Gastroesophageal sphincter (tissue), 4 donors: ENCODE measurements around the gene FOXK2. TPM values are rescaled to one million over a fixed set of nuclear protein-coding genes. Genes with fewer than 3 reads are reported as not detected.
"Not testable (repeated sequence)": the region's sequence is repeated elsewhere in the genome, so short reads cannot be mapped to it uniquely, and the experiment has no call there.

Experiments used
- ATAC-seq: fragments of 150-250 bp; one replicate; pipeline ENCODE4 v1.9.1; 2016; ENCODE audit warnings: mild to moderate bottlenecking, moderate library complexity
- H3K27ac ChIP-seq, 4 donors: fragments of 200-600 bp; sonication (generic) in 3 of 4; 1 replicate in 3 of 4; 2 replicates in 1 of 4; pipeline ENCODE4 v1.5.1; 2016 to 2019
- H3K27me3 ChIP-seq: fragments of 200-600 bp; sonication (generic); one replicate; pipeline ENCODE4 v1.5.1; 2019
- H3K36me3 ChIP-seq, 2 donors: fragments of 200-600 bp; sonication (generic); one replicate each; pipeline ENCODE4 v1.5.1; 2019; ENCODE audit warnings: control low read depth in 1 of 2
- H3K4me1 ChIP-seq, 3 donors: fragments of 200-600 bp; sonication (generic); 1 replicate in 2 of 3; 2 replicates in 1 of 3; pipeline ENCODE4 v1.5.1; 2016 to 2019; ENCODE audit warnings: control low read depth in 2 of 3
- H3K4me3 ChIP-seq, 2 donors: fragments of 200-600 bp; sonication (generic); one replicate each; pipeline ENCODE4 v1.5.1; 2019; ENCODE audit warnings: mild to moderate bottlenecking in 1 of 2, moderate library complexity in 1 of 2
- H3K9me3 ChIP-seq, 3 donors: fragments of 200-600 bp; sonication (generic); one replicate each; pipeline ENCODE4 v1.5.1; 2017 to 2019; ENCODE audit warnings: control low read depth in 2 of 3
- EP300 ChIP-seq: sonication (generic); formaldehyde crosslinking; IDR thresholded peaks from one replicate; pipeline ENCODE4 v1.6.1; 2017; ENCODE audit warnings: antibody characterized with exemption, mild to moderate bottlenecking
- POLR2A ChIP-seq, 2 donors: fragments of 450-650 bp; IDR thresholded peaks; one replicate each; pipeline ENCODE4 v1.6.1; 2017; ENCODE audit warnings: antibody characterized with exemption in 2 of 2, mild to moderate bottlenecking in 2 of 2, moderate library complexity in 1 of 2
- POLR2AphosphoS5 ChIP-seq: sonication (generic); formaldehyde crosslinking; IDR thresholded peaks from one replicate; pipeline ENCODE4 v1.6.1; 2017; ENCODE audit warnings: antibody characterized with exemption
- WGBS, 2 donors: methylation state at CpG; one replicate each; pipeline ENCODE4 v1.1.5; 2018; ENCODE audit warnings: low coverage in 1 of 2; 5-methylcytosine and 5-hydroxymethylcytosine counted together
- total RNA-seq, 4 donors: library from RNA; depleted of rRNA; stranded (reverse); fragments of >200 nt; gene quantifications; one replicate each; pipeline ENCODE4 v1.1.0, GENCODE V29; 2016
- TF ChIP-seq, protein P1 (sequence below), 4 experiments: fragments of 200-600 bp in 2 of 4; fragments of 450-650 bp in 2 of 4; sonication (generic) in 1 of 4; IDR thresholded peaks; one replicate each; pipeline ENCODE4 v1.5.1; 2017 to 2019; ENCODE audit warnings: antibody characterized with exemption in 4 of 4, mild to moderate bottlenecking in 2 of 4, moderate library complexity in 2 of 4

FOXK2 gene
- total RNA-seq, 4 donors from 2014 or later = 35.1 to 63.4 (median 52.6) TPM

DNA sequence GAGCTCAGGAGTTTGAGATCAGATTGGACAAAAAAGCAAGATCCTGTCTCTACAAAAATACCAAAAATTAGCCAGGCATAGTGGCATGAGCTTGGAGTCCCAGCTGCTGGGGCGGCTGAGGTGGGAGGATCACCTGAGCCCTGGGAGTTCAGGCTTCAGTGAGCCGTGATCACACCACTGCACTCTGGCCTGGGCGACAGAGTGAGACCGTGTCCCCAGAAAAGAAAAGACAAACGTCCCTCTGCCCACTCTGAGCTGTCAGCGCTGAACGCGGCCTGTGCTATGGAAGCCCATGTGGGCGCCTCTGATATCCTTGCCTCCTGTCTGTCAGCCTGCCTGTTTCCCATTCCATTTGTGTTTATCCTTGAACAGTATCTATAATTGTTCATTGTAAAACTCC is 50.7 kb downstream of the FOXK2 start:
- no peaks in the 10 kb centered on the region for H3K9me3 ChIP-seq
- H3K27ac ChIP-seq = no peak overlapping the region
- WGBS, 2 donors = 90 to 95% methylated on average over 6 to 7 of the region's 9 CpGs
- H3K4me3 ChIP-seq = no peak overlapping the region
- peaks cover 0 to 95% of the 10 kb centered on the region in 2 donors for H3K36me3 ChIP-seq
- no peaks in the 10 kb centered on the region for H3K27me3 ChIP-seq
- no peak for ATAC-seq
- peaks cover 0 to 25% (median 7%) of the 10 kb centered on the region in 3 donors for H3K4me1 ChIP-seq
- TF ChIP-seq POLR2A (IDR thresholded peaks at IDR 0.05) (no peak), POLR2AphosphoS5 (no peak), EP300 (no peak)
- TF ChIP-seq, protein P1, sequence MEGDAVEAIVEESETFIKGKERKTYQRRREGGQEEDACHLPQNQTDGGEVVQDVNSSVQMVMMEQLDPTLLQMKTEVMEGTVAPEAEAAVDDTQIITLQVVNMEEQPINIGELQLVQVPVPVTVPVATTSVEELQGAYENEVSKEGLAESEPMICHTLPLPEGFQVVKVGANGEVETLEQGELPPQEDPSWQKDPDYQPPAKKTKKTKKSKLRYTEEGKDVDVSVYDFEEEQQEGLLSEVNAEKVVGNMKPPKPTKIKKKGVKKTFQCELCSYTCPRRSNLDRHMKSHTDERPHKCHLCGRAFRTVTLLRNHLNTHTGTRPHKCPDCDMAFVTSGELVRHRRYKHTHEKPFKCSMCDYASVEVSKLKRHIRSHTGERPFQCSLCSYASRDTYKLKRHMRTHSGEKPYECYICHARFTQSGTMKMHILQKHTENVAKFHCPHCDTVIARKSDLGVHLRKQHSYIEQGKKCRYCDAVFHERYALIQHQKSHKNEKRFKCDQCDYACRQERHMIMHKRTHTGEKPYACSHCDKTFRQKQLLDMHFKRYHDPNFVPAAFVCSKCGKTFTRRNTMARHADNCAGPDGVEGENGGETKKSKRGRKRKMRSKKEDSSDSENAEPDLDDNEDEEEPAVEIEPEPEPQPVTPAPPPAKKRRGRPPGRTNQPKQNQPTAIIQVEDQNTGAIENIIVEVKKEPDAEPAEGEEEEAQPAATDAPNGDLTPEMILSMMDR (IDR thresholded peaks at IDR 0.05) = no peak

DNA sequence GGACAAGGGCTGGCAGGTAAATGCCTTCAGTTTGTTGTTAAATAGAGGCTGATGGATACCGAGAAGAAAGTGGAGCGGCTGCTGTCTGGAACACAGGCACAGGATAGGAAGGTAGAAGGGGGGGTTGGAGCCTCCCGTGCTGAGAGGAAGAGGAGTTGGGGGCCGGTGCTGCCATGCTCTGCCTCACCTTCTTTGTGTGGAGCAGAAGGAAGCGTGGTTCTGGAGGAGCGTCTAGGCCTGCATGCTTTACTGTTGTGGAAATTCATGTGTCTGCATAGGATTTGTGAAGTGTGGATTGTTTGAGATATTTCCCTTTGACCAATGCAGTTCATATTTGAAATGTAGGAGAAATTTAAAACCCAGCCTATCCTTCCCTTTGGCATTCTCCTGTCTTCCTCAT is 52.3 kb downstream of the FOXK2 start:
- TF ChIP-seq POLR2A (IDR thresholded peaks at IDR 0.05) = no peak
- TF ChIP-seq POLR2AphosphoS5 = no peak
- TF ChIP-seq, protein P1 (IDR thresholded peaks at IDR 0.05) = no peak
- TF ChIP-seq EP300 = no peak
- H3K4me3 ChIP-seq = no peak overlapping the region
- peaks cover 0 to 10% (median 0%) of the 10 kb centered on the region in 3 donors for H3K4me1 ChIP-seq
- 78 to 95% methylated on average over 6 of the region's 6 CpGs for WGBS, 2 donors
- H3K27ac ChIP-seq = no peak overlapping the region
- no peaks in the 10 kb centered on the region for H3K27me3 ChIP-seq
- peaks cover 0 to 100% of the 10 kb centered on the region in 2 donors for H3K36me3 ChIP-seq
- no peak for ATAC-seq
- no peaks in the 10 kb centered on the region for H3K9me3 ChIP-seq

DNA sequence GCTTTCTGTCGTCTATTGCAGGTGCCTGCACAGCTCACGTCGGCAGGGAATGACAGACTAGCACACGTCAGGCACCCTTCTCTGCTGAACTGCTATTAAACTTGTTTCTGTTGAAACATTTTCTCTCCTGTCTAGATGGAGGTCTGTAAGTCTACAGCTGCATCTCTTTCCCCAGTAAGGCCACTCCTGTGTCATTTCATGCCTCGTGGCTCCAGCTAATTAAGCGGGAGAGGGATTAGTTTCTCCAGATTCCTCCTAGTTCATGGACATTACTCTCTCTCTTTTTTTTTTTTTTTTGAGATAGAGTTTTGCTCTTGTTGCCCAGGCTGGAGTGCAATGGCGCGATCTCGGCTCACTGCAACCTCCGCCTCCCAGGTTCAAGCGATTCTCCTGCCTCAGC is 54.5 kb downstream of the FOXK2 start:
- peaks cover 0 to 98% of the 10 kb centered on the region in 2 donors for H3K36me3 ChIP-seq
- WGBS, 2 donors = 63 to 85% methylated on average over 5 to 6 of the region's 11 CpGs

DNA sequence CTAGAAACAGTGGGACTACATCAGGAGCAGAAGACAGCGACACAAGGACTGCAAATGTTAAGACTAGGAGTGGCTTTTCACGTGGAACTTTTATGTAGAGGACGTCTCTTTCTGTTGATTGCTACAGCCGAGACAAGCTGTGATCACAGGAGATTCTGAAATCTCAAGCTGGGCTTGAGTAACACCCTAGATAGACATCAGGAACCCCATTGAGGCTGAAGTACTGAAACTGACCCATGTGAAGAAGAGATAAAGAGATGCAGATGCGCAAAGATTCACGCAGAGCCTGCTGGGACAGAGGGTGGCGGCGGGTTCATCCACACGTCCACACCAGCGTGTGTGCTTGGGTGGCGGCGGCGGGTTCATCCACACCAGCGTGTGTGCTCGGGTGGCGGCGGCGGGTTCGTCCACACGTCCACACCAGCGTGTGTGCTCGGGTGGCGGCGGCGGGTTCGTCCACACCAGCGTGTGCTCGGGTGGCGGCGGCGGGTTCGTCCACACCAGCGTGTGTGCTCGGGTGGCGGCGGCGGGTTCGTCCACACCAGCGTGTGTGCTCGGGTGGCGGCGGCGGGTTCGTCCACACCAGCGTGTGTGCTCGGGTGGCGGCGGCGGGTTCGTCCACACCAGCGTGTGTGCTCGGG is 56.2 kb downstream of the FOXK2 start:
- H3K9me3 ChIP-seq, ATAC-seq, H3K4me3 ChIP-seq, H3K27me3 ChIP-seq, H3K27ac ChIP-seq: not testable (repeated sequence)
- 87 to 93% methylated on average over 7 to 18 of the region's 52 CpGs for WGBS, 2 donors
- H3K4me1 ChIP-seq = peaks cover 0 to 14% (median 0%) of the 10 kb centered on the region in 3 donors
- peaks cover 0 to 84% of the 10 kb centered on the region in 2 donors for H3K36me3 ChIP-seq

More for the DNA sequence above, 54.5 kb downstream of the FOXK2 start:
- no peak for TF ChIP-seq EP300
- TF ChIP-seq POLR2AphosphoS5 = no peak
- no peak for TF ChIP-seq POLR2A (IDR thresholded peaks at IDR 0.05)
- TF ChIP-seq, protein P1 (IDR thresholded peaks at IDR 0.05) = no peak
- H3K27me3 ChIP-seq = no peaks in the 10 kb centered on the region
- H3K27ac ChIP-seq = no peak overlapping the region
- H3K4me1 ChIP-seq = peaks cover 0 to 12% (median 0%) of the 10 kb centered on the region in 3 donors
- no peak for ATAC-seq
- H3K9me3 ChIP-seq = no peaks in the 10 kb centered on the region
- H3K4me3 ChIP-seq = no peak overlapping the region

DNA sequence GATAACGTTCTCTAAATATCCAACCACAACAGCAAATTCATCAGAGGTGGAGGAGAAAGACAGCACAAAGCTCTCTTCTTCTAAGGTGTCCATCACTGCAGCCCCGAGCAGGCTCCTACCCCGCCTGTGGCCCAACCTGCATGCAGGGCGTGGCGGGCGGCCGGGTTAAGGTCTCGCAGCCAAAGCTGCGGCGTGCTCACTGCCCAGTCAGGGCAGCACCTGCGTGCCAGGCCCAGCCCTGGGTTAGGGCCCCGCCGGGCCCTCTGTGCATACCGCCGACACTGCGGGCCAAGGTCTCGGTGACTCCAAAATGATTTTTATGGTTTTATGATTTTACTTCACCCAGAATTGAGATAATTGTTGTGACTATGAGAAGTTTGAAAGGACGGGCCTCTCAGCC is 57.8 kb downstream of the FOXK2 start:
- Histone ChIP-seq H3K9me3 (no peaks in the 10 kb centered on the region), H3K27me3 (no peaks in the 10 kb centered on the region), H3K4me3 (no peak overlapping the region), H3K4me1 (peaks cover 0 to 19% (median 0%) of the 10 kb centered on the region in 3 donors), H3K36me3 (peaks cover 0 to 71% of the 10 kb centered on the region in 2 donors), H3K27ac (no peak overlapping the region)
- TF ChIP-seq POLR2AphosphoS5 (no peak), EP300 (no peak), POLR2A (IDR thresholded peaks at IDR 0.05) (no peak)
- TF ChIP-seq, protein P1 (IDR thresholded peaks at IDR 0.05) = no peak
- no peak for ATAC-seq
- WGBS, 2 donors = 96% methylated on average over 4 to 13 of the region's 18 CpGs

DNA sequence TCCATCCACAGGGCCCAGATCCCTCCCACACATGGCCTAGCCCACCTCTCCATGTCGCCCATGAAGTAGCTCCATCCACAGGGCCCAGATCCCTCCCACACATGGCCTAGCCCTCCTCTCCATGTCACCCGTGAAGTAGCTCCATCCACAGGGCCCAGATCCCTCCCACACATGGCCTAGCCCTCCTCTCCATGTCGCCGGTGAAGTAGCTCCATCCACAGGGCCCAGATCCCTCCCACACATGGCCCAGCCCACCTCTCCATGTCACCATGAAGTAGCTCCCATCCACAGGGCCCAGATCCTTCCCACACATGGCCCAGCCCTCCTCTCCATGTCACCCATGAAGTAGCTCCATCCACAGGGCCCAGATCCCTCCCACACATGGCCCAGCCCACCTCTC is 60.4 kb downstream of the FOXK2 start:
- not testable (repeated sequence) for H3K27ac ChIP-seq, ATAC-seq
- WGBS, 2 donors = 60% methylated on average over 1 to 2 of the region's 4 CpGs

More for the DNA sequence above, 60.4 kb downstream of the FOXK2 start:
- not testable (repeated sequence) for H3K4me3 ChIP-seq, H3K9me3 ChIP-seq, H3K27me3 ChIP-seq
- Histone ChIP-seq H3K4me1 (peaks cover 0 to 22% (median 0%) of the 10 kb centered on the region in 3 donors), H3K36me3 (peaks cover 0 to 71% of the 10 kb centered on the region in 2 donors)
